ENCODE data around the gene PTTG1IP.

The PTTG1IP gene

GRCh38 chr21:44869781-44870747 lies 3.4 kb downstream of the PTTG1IP start:
- no peak for TF ChIP-seq CTCF (IDR thresholded peaks at IDR 0.05; ENCODE audit: extremely low read depth, missing control alignments)
- no peak for DNase-seq (ENCODE audit: low spot score)

DNA sequence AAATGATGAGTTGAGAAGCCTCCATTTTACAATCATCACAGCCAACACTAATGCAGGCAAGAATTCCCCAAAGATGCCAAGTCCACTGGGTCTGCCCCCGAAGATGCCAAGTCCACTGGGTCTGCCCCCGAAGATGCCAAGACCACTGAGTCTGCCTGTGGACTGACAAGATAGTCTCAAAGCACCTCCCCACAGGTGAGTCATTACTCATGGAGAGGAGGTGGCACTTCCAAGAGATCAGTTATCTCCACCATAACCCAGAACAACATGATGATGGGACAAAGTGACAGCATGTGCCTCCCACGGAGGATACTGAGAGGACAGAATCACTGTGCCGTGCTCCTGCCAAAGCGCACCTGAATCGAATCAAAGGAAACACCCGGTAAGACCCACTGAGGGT lies 4.8 kb downstream of the PTTG1IP start:
- TF ChIP-seq CTCF (IDR thresholded peaks at IDR 0.05; ENCODE audit: extremely low read depth, missing control alignments) = no peak
- no peak for DNase-seq (ENCODE audit: low spot score)

- TF ChIP-seq CTCF (IDR thresholded peaks at IDR 0.05; ENCODE audit: extremely low read depth, missing control alignments) = no peak
These were observed 5.3 kb downstream of the PTTG1IP start for GRCh38 chr21:44867999-44868700.

DNA sequence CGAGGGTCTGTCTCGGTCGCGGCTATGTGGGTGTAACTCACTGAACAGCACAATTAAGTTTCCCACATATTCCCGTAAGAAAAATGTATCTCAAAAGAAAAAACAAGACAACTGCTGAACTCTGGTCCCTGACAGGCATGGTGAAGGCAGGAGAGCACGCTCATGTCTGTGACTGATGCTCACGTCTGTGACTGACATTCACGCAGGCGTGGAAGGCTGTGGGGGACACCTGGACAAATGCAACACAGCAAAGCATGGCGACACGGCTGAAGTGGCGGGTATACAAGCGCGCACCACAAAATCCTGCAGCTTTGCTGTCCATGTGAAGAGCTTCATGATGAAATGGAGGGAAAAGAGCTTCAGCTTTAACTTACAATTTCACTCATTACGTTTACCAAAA lies 6.0 kb downstream of the PTTG1IP start:
- TF ChIP-seq CTCF (IDR thresholded peaks at IDR 0.05; ENCODE audit: extremely low read depth, missing control alignments) = no peak
- no peak for DNase-seq (ENCODE audit: low spot score)

More at GRCh38 chr21:44867999-44868700, 5.3 kb downstream of the PTTG1IP start:
- DNase-seq (ENCODE audit: low spot score) = no peak

- no peak for DNase-seq (ENCODE audit: low spot score)
- no peak for TF ChIP-seq CTCF (IDR thresholded peaks at IDR 0.05; ENCODE audit: extremely low read depth, missing control alignments)
These were observed 6.7 kb downstream of the PTTG1IP start for GRCh38 chr21:44866780-44867179.

- TF ChIP-seq CTCF (IDR thresholded peaks at IDR 0.05; ENCODE audit: extremely low read depth, missing control alignments) = no peak
These were observed 7.8 kb downstream of the PTTG1IP start for GRCh38 chr21:44865561-44866280.

More at GRCh38 chr21:44865561-44866280, 7.8 kb downstream of the PTTG1IP start:
- DNase-seq (ENCODE audit: low spot score) = no peak

Data from GM20000 (cell line).